Gastrocnemius medialis (tissue), 4 donors: ENCODE measurements around the gene DCC. TPM values are rescaled to one million over a fixed set of nuclear protein-coding genes. Genes with fewer than 3 reads are reported as not detected.

Experiments used
- ATAC-seq, 2 donors: fragments of 150-250 bp; one replicate each; pipeline ENCODE4 v1.9.1; 2016
- DNase-seq, 2 donors: peaks; one replicate each; pipeline ENCODE4 v3.0.0-alpha.2; 2019
- H3K27ac ChIP-seq, 4 donors: fragments of 200-600 bp; sonication (generic); 1 replicate in 1 of 4; 2 replicates in 3 of 4; pipeline ENCODE4 v1.5.1; 2016 to 2018; ENCODE audit warnings: mild to moderate bottlenecking in 2 of 4, moderate library complexity in 1 of 4
- H3K27me3 ChIP-seq, 3 donors: fragments of 200-600 bp; sonication (generic) in 2 of 3; 1 replicate in 1 of 3; 2 replicates in 2 of 3; pipeline versions ENCODE4 v1.5.1 to v1.6.0; 2016 to 2019; ENCODE audit warnings: mild to moderate bottlenecking in 1 of 3, moderate library complexity in 1 of 3
- H3K36me3 ChIP-seq, 2 donors: fragments of 200-600 bp; sonication (generic) in 1 of 2; one replicate each; pipeline ENCODE4 v1.5.1; 2017 to 2018
- H3K4me1 ChIP-seq, 2 donors: fragments of 200-600 bp; sonication (generic) in 1 of 2; one replicate each; pipeline ENCODE4 v1.5.1; 2016 to 2017; ENCODE audit warnings: mild to moderate bottlenecking in 2 of 2
- H3K4me3 ChIP-seq, 4 donors: fragments of 200-600 bp; sonication (generic) in 3 of 4; 1 replicate in 1 of 4; 2 replicates in 3 of 4; pipeline ENCODE4 v1.5.1; 2016 to 2019; ENCODE audit warnings: mild to moderate bottlenecking in 2 of 4
- H3K9me3 ChIP-seq, 3 donors: fragments of 200-600 bp; sonication (generic) in 2 of 3; 1 replicate in 1 of 3; 2 replicates in 2 of 3; pipeline ENCODE4 v1.5.1; 2016 to 2019
- POLR2A ChIP-seq, 2 donors: fragments of 450-650 bp; IDR thresholded peaks; one replicate each; pipeline ENCODE4 v1.6.1; 2017; ENCODE audit warnings: antibody characterized with exemption in 2 of 2, mild to moderate bottlenecking in 2 of 2, moderate library complexity in 2 of 2
- in situ Hi-C, 4 donors: fragments of 200-750 bp; cut with MboI; loops; one replicate each; pipeline versions ENCODE4 v1.15.0 to v1.8.0; 2017; ENCODE audit warnings: low sequenced_read_pairs in 4 of 4
- intact Hi-C: fragments of 100-400 bp; cut with DNase I; formaldehyde crosslinking; loops from one replicate; pipeline ENCODE4 v1.15.1; 2023; ENCODE audit warnings: low total_unique reads
- total RNA-seq, 4 donors: library from RNA; depleted of rRNA; stranded (reverse); fragments of >200 nt; gene quantifications; one replicate each; pipeline versions ENCODE4 v1.1.0 to v1.2.3, GENCODE V29; 2016
- TF ChIP-seq, protein P1 (sequence below), 5 experiments: fragments of 450-650 bp in 3 of 5; fragments of 200-600 bp in 2 of 5; sonication (generic) in 2 of 5; IDR thresholded peaks in 4 of 5; conservative IDR thresholded peaks in 1 of 5; 1 replicate in 4 of 5; 2 replicates in 1 of 5; pipeline ENCODE4 v1.5.1; 2016 to 2019; ENCODE audit warnings: antibody characterized with exemption in 5 of 5, mild to moderate bottlenecking in 3 of 5, moderate library complexity in 3 of 5

The DCC gene
- total RNA-seq, 4 donors from 2014 or later: not detected

DNA sequence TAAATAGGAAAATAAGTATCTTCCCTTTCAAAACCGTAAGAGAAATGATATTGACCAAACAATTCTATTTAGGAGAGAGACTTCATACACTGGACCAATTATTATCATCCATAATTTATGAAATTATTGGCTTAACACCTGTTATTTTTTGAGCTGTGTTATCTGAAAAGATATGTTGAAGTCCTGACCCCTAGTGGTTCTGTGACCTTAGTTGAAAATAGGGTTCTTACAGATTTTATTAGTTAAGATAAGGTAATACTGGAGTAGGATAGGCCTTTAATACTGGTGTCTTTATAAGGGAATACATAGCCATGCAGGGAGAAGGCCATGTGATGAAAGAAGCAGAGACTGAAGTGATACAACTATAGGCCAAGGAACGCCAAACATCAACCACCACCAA lies 659.6 kb downstream of the DCC start:
- ATAC-seq: no peak
- no peaks in the 10 kb centered on the region for H3K36me3 ChIP-seq
- H3K4me1 ChIP-seq: no peaks in the 10 kb centered on the region
- no peaks in the 10 kb centered on the region for H3K27me3 ChIP-seq
- no peak for DNase-seq
- H3K27ac ChIP-seq: no peak overlapping the region
- H3K4me3 ChIP-seq: no peak overlapping the region
- in situ Hi-C loops: no loop called here
- TF ChIP-seq POLR2A (IDR thresholded peaks at IDR 0.05): no peak
- TF ChIP-seq, protein P1, sequence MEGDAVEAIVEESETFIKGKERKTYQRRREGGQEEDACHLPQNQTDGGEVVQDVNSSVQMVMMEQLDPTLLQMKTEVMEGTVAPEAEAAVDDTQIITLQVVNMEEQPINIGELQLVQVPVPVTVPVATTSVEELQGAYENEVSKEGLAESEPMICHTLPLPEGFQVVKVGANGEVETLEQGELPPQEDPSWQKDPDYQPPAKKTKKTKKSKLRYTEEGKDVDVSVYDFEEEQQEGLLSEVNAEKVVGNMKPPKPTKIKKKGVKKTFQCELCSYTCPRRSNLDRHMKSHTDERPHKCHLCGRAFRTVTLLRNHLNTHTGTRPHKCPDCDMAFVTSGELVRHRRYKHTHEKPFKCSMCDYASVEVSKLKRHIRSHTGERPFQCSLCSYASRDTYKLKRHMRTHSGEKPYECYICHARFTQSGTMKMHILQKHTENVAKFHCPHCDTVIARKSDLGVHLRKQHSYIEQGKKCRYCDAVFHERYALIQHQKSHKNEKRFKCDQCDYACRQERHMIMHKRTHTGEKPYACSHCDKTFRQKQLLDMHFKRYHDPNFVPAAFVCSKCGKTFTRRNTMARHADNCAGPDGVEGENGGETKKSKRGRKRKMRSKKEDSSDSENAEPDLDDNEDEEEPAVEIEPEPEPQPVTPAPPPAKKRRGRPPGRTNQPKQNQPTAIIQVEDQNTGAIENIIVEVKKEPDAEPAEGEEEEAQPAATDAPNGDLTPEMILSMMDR (IDR thresholded peaks at IDR 0.05 in 4 of 5, conservative IDR thresholded peaks at IDR 0.05 in 1 of 5): no peak
- intact Hi-C loops: no loop called here
- no peaks in the 10 kb centered on the region for H3K9me3 ChIP-seq

GRCh38 chr18:53004798-53005197 lies 664.8 kb downstream of the DCC start:
- H3K9me3 ChIP-seq: no peaks in the 10 kb centered on the region
- in situ Hi-C loops: no loop called here
- DNase-seq: no peak
- H3K27me3 ChIP-seq: no peaks in the 10 kb centered on the region
- H3K4me1 ChIP-seq: no peaks in the 10 kb centered on the region
- H3K4me3 ChIP-seq: no peak overlapping the region
- no peak for TF ChIP-seq POLR2A (IDR thresholded peaks at IDR 0.05)
- TF ChIP-seq, protein P1 (IDR thresholded peaks at IDR 0.05 in 4 of 5, conservative IDR thresholded peaks at IDR 0.05 in 1 of 5): no peak
- intact Hi-C loops: no loop called here
- no peak overlapping the region for H3K27ac ChIP-seq
- no peak for ATAC-seq
- no peaks in the 10 kb centered on the region for H3K36me3 ChIP-seq

- intact Hi-C loops (no loop called here), in situ Hi-C loops (no loop called here)
- Histone ChIP-seq H3K9me3 (no peaks in the 10 kb centered on the region), H3K36me3 (no peaks in the 10 kb centered on the region), H3K27me3 (no peaks in the 10 kb centered on the region), H3K4me1 (no peaks in the 10 kb centered on the region), H3K27ac (no peak overlapping the region), H3K4me3 (no peak overlapping the region)
- no peak for DNase-seq
- no peak for ATAC-seq
- TF ChIP-seq POLR2A (IDR thresholded peaks at IDR 0.05): no peak
Observed at GRCh38 chr18:53018791-53019190, 678.8 kb downstream of the DCC start.

GRCh38 chr18:53025247-53025646 lies 685.2 kb downstream of the DCC start:
- intact Hi-C loops (no loop called here), in situ Hi-C loops (loop anchor here in 1 of 4 donors (10.0 kb wide), 1 partner anchor 60 kb away; no protein-coding TSS in a partner anchor)
- Histone ChIP-seq H3K4me1 (no peaks in the 10 kb centered on the region), H3K27me3 (no peaks in the 10 kb centered on the region), H3K9me3 (no peaks in the 10 kb centered on the region), H3K27ac (no peak overlapping the region), H3K36me3 (no peaks in the 10 kb centered on the region), H3K4me3 (no peak overlapping the region)
- no peak for TF ChIP-seq POLR2A (IDR thresholded peaks at IDR 0.05)
- TF ChIP-seq, protein P1 (IDR thresholded peaks at IDR 0.05 in 4 of 5, conservative IDR thresholded peaks at IDR 0.05 in 1 of 5): no peak
- no peak for DNase-seq
- no peak for ATAC-seq

GRCh38 chr18:53028565-53028964 lies 688.6 kb downstream of the DCC start:
- no peak for DNase-seq
- H3K4me1 ChIP-seq: no peaks in the 10 kb centered on the region
- H3K27me3 ChIP-seq: no peaks in the 10 kb centered on the region
- no peak overlapping the region for H3K27ac ChIP-seq
- TF ChIP-seq, protein P1 (IDR thresholded peaks at IDR 0.05 in 4 of 5, conservative IDR thresholded peaks at IDR 0.05 in 1 of 5): no peak
- no peak for TF ChIP-seq POLR2A (IDR thresholded peaks at IDR 0.05)
- in situ Hi-C loops (loop anchor here in 1 of 4 donors (10.0 kb wide), 1 partner anchor 56 kb away; no protein-coding TSS in a partner anchor), intact Hi-C loops (no loop called here)
- no peak overlapping the region for H3K4me3 ChIP-seq
- H3K36me3 ChIP-seq: no peaks in the 10 kb centered on the region
- ATAC-seq: no peak
- no peaks in the 10 kb centered on the region for H3K9me3 ChIP-seq
